C4-2B (cell line): Measurements from ENCODE around the gene CAMK1G.
A peak's percentile ranks its signal among the peaks of the same experiment; 100 is the strongest.

Source experiments
- H3K27ac ChIP-seq: fragments of 450-650 bp; 2 replicates; pipeline ENCODE4 v1.5.1; 2017
- CTCF ChIP-seq: fragments of 450-650 bp; conservative IDR thresholded peaks from 2 replicates; pipeline ENCODE4 v1.5.1; 2017; ENCODE audit warnings: mild to moderate bottlenecking
- ZFX ChIP-seq: fragments of 450-650 bp; IDR thresholded peaks from 2 replicates; pipeline ENCODE4 v1.6.1; 2017

Gene CAMK1G

DNA sequence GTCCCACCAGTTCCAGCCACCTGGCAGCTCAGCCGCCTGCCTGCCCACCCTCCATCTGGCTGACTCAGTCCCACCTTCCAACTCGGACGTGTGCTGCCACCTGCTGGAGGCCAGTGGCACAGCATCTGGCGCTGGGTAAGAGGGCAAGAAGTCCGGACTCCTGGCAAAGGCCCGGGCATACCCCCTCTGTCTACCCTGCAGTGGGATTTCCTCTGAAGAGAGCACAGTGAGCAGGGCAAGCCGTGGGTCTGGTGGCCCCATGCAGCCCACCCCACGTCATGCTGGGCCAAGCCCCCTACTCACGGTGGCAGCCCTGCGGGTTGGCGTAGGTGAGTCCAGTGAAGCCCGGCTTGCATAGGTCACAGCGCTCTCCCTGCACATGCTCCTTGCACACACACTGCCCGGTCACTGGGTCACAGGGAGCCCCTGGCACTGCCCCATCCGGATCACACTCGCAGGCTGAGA is 44.2 kb downstream of the CAMK1G start:
- TF ChIP-seq CTCF (peak; percentile 98), ZFX (no peak)
- no peak overlapping the region for H3K27ac ChIP-seq

- no peak overlapping the region for H3K27ac ChIP-seq
Observed at GRCh38 chr1:209628618-209629299, 45.2 kb downstream of the CAMK1G start.

DNA sequence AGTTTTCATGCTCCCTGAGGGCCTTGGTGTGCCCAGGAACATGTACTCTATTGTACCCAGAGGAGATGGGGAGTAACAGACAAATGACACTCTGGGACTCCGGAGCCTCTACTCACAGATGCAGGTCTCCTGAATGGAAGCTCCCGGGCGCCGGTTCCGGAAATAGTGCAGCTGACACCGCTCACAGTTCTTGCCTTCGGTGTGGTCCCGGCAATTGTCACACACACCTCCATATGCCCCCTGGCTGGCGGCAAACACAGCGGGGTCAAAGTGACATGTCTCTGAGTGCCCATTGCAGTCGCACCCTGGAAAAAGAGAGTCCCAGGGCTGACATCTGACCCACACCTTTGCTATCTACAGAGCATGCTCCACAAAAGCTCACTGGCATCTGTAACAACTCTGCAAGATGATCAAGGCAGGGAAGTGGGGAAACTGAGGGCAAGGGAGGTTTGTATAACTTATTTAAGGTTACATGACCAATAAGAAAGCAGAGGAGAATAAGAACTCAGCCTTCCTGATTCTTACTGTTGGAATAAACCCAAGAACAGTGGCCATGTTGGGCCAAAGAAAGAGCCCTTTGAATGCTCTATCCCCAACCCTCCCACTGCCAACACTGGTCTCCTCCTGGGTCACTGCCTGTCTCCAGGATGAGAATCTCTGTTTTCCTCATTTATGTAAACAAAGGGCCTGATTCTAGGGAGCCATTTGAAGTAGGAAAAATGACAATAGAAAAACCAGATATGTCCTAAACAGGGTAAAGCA is 46.3 kb downstream of the CAMK1G start:
- TF ChIP-seq ZFX (no peak), CTCF (no peak)
- no peak overlapping the region for H3K27ac ChIP-seq

More at GRCh38 chr1:209628618-209629299, 45.2 kb downstream of the CAMK1G start:
- no peak for TF ChIP-seq ZFX

DNA sequence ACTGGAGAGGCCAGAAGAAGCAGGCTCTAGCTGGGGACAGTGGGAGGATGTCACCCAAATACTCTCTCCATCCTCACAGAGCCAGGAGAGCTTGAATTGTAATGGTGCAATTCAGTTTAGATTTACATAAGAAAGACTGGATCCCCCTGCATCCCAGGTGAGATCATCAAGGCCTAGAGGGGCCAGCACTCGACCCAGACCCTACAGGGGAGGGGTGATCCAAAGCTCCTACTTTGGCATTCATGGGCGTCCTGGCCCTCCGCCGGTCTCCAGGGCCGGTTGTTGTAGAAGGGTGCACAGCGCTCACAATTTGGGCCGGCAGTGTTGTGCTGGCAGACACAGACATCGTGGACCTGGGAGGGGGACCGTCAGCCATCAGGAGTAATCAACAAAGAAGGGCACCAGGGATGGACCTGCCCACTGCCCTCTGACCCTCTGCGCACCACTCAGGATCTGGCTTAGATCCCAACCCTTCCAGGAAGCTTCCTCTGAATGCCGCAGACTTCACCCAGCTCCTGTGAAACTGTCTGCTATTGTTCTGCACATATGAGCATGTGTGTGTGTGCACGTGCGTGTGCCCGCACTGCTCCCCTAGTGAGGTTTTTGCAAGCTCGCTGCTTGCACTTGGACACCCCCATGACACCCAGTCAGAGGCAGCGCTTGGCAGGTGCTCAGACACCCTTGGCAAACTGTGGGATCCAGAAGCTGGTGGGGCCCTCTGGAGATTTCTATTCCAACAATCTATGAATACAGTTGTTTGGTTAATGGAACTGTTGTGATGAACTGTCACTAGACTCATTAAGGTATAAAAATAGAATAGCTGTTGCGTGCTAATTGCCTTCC is 47.1 kb downstream of the CAMK1G start:
- H3K27ac ChIP-seq, result no peak overlapping the region
- TF ChIP-seq ZFX (no peak), CTCF (no peak)

- no peak for TF ChIP-seq CTCF
- no peak overlapping the region for H3K27ac ChIP-seq
Observed at GRCh38 chr1:209633335-209633997, 50.0 kb downstream of the CAMK1G start.

DNA sequence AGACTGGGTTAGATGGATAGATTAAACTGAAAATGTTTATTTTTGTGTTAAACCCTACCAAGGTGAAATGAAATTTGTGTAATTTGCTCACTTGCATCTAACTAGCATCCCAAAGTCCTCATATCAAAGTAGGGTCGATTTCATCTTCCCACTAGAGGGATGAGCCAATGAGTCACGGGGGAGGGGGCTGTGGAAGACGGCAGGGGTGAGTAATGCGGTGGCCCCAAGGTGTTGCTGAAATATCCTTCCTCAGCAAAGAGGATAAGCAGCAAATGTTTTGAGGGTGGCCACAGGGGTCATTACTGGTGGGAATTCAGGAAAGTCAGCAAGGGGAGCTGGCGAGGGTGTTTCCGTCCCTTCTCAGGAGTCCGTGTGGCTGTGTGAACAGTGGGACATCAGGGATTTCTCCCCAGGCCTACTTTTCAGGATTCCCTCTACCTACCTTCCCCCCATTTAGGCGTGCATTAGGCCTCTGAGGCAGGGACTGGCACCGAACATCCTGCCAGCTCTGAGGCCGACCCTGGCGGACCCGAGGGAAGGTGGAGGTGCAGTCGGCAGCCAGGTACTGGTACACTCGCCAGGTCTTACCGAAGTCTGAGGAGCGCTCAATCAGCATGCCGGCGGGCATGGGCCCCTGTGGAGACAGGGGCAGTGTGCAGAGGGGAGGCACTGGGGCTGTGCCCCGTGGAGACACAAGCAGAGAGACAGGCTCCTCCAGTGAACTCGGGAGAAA is 50.7 kb downstream of the CAMK1G start:
- H3K27ac ChIP-seq, result no peak overlapping the region
- no peak for TF ChIP-seq ZFX
- no peak for TF ChIP-seq CTCF

GRCh38 chr1:209635850-209636249 is 52.3 kb downstream of the CAMK1G start:
- TF ChIP-seq CTCF (no peak), ZFX (no peak)
- no peak overlapping the region for H3K27ac ChIP-seq
